ENCODE measurements around the gene GRK4. TPM values are rescaled to one million over a fixed set of nuclear protein-coding genes. Genes with fewer than 3 reads are reported as not detected.
A peak's percentile ranks its signal among the peaks of the same experiment; 100 is the strongest.

Gene GRK4
- total RNA-seq, 1 donor from 2014 or later, result 14.9 TPM

DNA sequence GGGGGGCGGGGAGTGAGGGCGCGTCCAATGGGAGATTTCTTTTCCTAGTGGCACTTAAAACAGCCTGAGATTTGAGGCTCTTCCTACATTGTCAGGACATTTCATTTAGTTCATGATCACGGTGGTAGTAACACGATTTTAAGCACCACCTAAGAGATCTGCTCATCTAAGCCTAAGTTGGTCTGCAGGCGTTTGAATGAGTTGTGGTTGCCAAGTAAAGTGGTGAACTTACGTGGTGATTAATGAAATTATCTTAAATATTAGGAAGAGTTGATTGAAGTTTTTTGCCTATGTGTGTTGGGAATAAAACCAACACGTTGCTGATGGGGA is 112.2 kb downstream of the GRK4 start:
- Mint-ChIP-seq H3K27ac (peak overlapping the region; percentile 99), H3K9me3 (ENCODE audit: low read depth) (no peaks in the 10 kb centered on the region), H3K4me3 (ENCODE audit: low read depth) (peak overlapping the region; percentile 93), H3K36me3 (ENCODE audit: insufficient read depth) (peaks cover 4% of the 10 kb centered on the region), H3K4me1 (ENCODE audit: low read depth) (peaks cover 18% of the 10 kb centered on the region), H3K27me3 (no peaks in the 10 kb centered on the region)
- no peak for DNase-seq (ENCODE audit: low spot score, unreplicated experiment)
- TF ChIP-seq, protein P1, sequence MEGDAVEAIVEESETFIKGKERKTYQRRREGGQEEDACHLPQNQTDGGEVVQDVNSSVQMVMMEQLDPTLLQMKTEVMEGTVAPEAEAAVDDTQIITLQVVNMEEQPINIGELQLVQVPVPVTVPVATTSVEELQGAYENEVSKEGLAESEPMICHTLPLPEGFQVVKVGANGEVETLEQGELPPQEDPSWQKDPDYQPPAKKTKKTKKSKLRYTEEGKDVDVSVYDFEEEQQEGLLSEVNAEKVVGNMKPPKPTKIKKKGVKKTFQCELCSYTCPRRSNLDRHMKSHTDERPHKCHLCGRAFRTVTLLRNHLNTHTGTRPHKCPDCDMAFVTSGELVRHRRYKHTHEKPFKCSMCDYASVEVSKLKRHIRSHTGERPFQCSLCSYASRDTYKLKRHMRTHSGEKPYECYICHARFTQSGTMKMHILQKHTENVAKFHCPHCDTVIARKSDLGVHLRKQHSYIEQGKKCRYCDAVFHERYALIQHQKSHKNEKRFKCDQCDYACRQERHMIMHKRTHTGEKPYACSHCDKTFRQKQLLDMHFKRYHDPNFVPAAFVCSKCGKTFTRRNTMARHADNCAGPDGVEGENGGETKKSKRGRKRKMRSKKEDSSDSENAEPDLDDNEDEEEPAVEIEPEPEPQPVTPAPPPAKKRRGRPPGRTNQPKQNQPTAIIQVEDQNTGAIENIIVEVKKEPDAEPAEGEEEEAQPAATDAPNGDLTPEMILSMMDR (IDR thresholded peaks at IDR 0.05; ENCODE audit: unreplicated experiment), result no peak

GRCh38 chr4:3077796-3078195 is 114.4 kb downstream of the GRK4 start:
- TF ChIP-seq, protein P1 (IDR thresholded peaks at IDR 0.05; ENCODE audit: unreplicated experiment), result no peak
- Mint-ChIP-seq H3K27ac (no peak overlapping the region), H3K4me3 (ENCODE audit: low read depth) (no peak overlapping the region), H3K9me3 (ENCODE audit: low read depth) (no peaks in the 10 kb centered on the region), H3K4me1 (ENCODE audit: low read depth) (peaks cover 18% of the 10 kb centered on the region), H3K27me3 (no peaks in the 10 kb centered on the region), H3K36me3 (ENCODE audit: insufficient read depth) (peaks cover 4% of the 10 kb centered on the region)
- DNase-seq (ENCODE audit: low spot score, unreplicated experiment), result no peak

- no peak overlapping the region for H3K4me3 Mint-ChIP-seq (ENCODE audit: low read depth)
- no peak overlapping the region for H3K27ac Mint-ChIP-seq
- H3K27me3 Mint-ChIP-seq, result no peaks in the 10 kb centered on the region
- peaks cover 20% of the 10 kb centered on the region for H3K4me1 Mint-ChIP-seq (ENCODE audit: low read depth)
- TF ChIP-seq, protein P1 (IDR thresholded peaks at IDR 0.05; ENCODE audit: unreplicated experiment), result no peak
- peaks cover 7% of the 10 kb centered on the region for H3K36me3 Mint-ChIP-seq (ENCODE audit: insufficient read depth)
- H3K9me3 Mint-ChIP-seq (ENCODE audit: low read depth), result peaks cover 3% of the 10 kb centered on the region
- no peak for DNase-seq (ENCODE audit: low spot score, unreplicated experiment)
Measured at GRCh38 chr4:3079694-3080123, 116.3 kb downstream of the GRK4 start.

GRCh38 chr4:3082925-3083515 is 119.6 kb downstream of the GRK4 start:
- TF ChIP-seq, protein P1 (IDR thresholded peaks at IDR 0.05; ENCODE audit: unreplicated experiment), result no peak
- H3K4me1 Mint-ChIP-seq (ENCODE audit: low read depth), result peaks cover 5% of the 10 kb centered on the region
- no peaks in the 10 kb centered on the region for H3K27me3 Mint-ChIP-seq
- peaks cover 3% of the 10 kb centered on the region for H3K9me3 Mint-ChIP-seq (ENCODE audit: low read depth)
- peak overlapping the region; percentile 54 for H3K27ac Mint-ChIP-seq
- no peak overlapping the region for H3K4me3 Mint-ChIP-seq (ENCODE audit: low read depth)
- peaks cover 10% of the 10 kb centered on the region for H3K36me3 Mint-ChIP-seq (ENCODE audit: insufficient read depth)
- no peak for DNase-seq (ENCODE audit: low spot score, unreplicated experiment)

- Mint-ChIP-seq H3K27ac (peak overlapping the region; percentile 19), H3K9me3 (ENCODE audit: low read depth) (peaks cover 3% of the 10 kb centered on the region), H3K27me3 (no peaks in the 10 kb centered on the region), H3K4me1 (ENCODE audit: low read depth) (peaks cover 4% of the 10 kb centered on the region), H3K36me3 (ENCODE audit: insufficient read depth) (peaks cover 13% of the 10 kb centered on the region), H3K4me3 (ENCODE audit: low read depth) (no peak overlapping the region)
- TF ChIP-seq, protein P1 (IDR thresholded peaks at IDR 0.05; ENCODE audit: unreplicated experiment), result no peak
- no peak for DNase-seq (ENCODE audit: low spot score, unreplicated experiment)
Measured at GRCh38 chr4:3083732-3084131, 120.4 kb downstream of the GRK4 start.

Measured in progenitor cell of endocrine pancreas (in vitro differentiated cells).